GM12878 (cell line): ENCODE measurements around the gene C1orf52. TPM values are rescaled to one million over a fixed set of nuclear protein-coding genes. Genes with fewer than 3 reads are reported as not detected.

Experiments
- BACH1 ChIP-seq: fragments of 450-650 bp; IDR thresholded peaks from 2 replicates; pipeline ENCODE4 v1.6.1; 2017; ENCODE audit warnings: mild to moderate bottlenecking, borderline replicate concordance
- BCL3 ChIP-seq: IDR thresholded peaks from 2 replicates; pipeline ENCODE4 v1.6.1; 2011; ENCODE audit warnings: borderline replicate concordance, low read depth, mild to moderate bottlenecking, moderate library complexity, low read length; ENCODE audit not compliant: insufficient read depth, poor library complexity, severe bottlenecking
- BMI1 ChIP-seq: fragments of 450-650 bp; IDR thresholded peaks from 2 replicates; pipeline ENCODE4 v1.6.1; 2016; ENCODE audit warnings: mild to moderate bottlenecking, moderate library complexity, borderline replicate concordance
- BRCA1 ChIP-seq: IDR thresholded peaks from 2 replicates; pipeline ENCODE4 v1.6.1; 2011; ENCODE audit warnings: low read depth, low read length, improper control_type of control experiment
- CEBPZ ChIP-seq: fragments of 150-350 bp; IDR thresholded peaks from 2 replicates; pipeline ENCODE4 v1.6.1; 2016; ENCODE audit warnings: low read depth, low read length
- CREB1 ChIP-seq: IDR thresholded peaks from 2 replicates; pipeline ENCODE4 v1.6.1; 2012; ENCODE audit warnings: low read depth, mild to moderate bottlenecking, inconsistent platforms
- CTCF ChIP-seq, 3 experiments: IDR thresholded peaks in 2 of 3; conservative IDR thresholded peaks in 1 of 3; 2 replicates each; pipeline ENCODE4 v1.5.1; 2011; ENCODE audit warnings: low read depth in 3 of 3, low read length in 3 of 3, mild to moderate bottlenecking in 3 of 3, control low read depth in 2 of 3, moderate library complexity in 2 of 3, inconsistent platforms in 1 of 3, mixed read lengths in 1 of 3; ENCODE audit not compliant: control insufficient read depth in 2 of 3, insufficient read depth in 1 of 3; ENCODE audit errors: extremely low read depth in 1 of 3
- DPF2 ChIP-seq: fragments of 450-650 bp; IDR thresholded peaks from 2 replicates; pipeline ENCODE4 v1.6.1; 2017; ENCODE audit warnings: mild to moderate bottlenecking
- EED ChIP-seq: sonication (generic); IDR thresholded peaks from 2 replicates; pipeline ENCODE4 v1.6.1; 2016; ENCODE audit warnings: antibody characterized with exemption, low read depth
- PAX5 ChIP-seq: IDR thresholded peaks from 2 replicates; pipeline ENCODE4 v1.6.1; 2011; ENCODE audit warnings: low read depth, low read length, borderline replicate concordance
- POLR2A ChIP-seq: IDR thresholded peaks from 2 replicates; pipeline ENCODE4 v1.6.1; 2011; ENCODE audit warnings: low read depth, mild to moderate bottlenecking, low read length
- PRDM15 ChIP-seq: fragments of 450-650 bp; formaldehyde crosslinking; IDR thresholded peaks from 2 replicates; pipeline ENCODE4 v1.4.0; 2020; ENCODE audit warnings: mild to moderate bottlenecking, moderate library complexity
- RUNX3 ChIP-seq: IDR thresholded peaks from 2 replicates; pipeline ENCODE4 v1.6.1; 2012; ENCODE audit warnings: low read length, inconsistent platforms
- SMC3 ChIP-seq: IDR thresholded peaks from 2 replicates; pipeline ENCODE4 v1.6.1; 2011; ENCODE audit warnings: low read length, improper control_type of control experiment, borderline replicate concordance
- SP1 ChIP-seq: IDR thresholded peaks from one replicate; pipeline ENCODE4 v1.6.1; 2011; ENCODE audit warnings: low read depth, low read length
- TCF12 ChIP-seq: IDR thresholded peaks from 2 replicates; pipeline ENCODE4 v1.6.1; 2011; ENCODE audit warnings: low read depth, mild to moderate bottlenecking, low read length
- YY1 ChIP-seq: IDR thresholded peaks from 2 replicates; pipeline ENCODE4 v1.6.1; 2011; ENCODE audit warnings: low read depth, mild to moderate bottlenecking, low read length
- ZZZ3 ChIP-seq: IDR thresholded peaks from 2 replicates; pipeline ENCODE4 v1.6.1; 2011; ENCODE audit warnings: low read depth; ENCODE audit not compliant: control insufficient read depth, insufficient read length
- polyA plus RNA-seq, 11 experiments: library from polyadenylated mRNA; depleted of rRNA in 4 of 11; unstranded in 6 of 11; stranded (reverse) in 5 of 11; fragments of >200 nt; fragmentation: Nextera tagmentation in 4 of 11; fragmentation: Illumina TruSeq in 1 of 11; extraction: Ambion mirVana in 4 of 11; extraction: Trizol in 1 of 11; gene quantifications; 1 replicate in 1 of 11; 2 replicates in 10 of 11; pipeline versions ENCODE4 v1.2.1 to v1.2.3, GENCODE V29; 2011 to 2016; ENCODE audit warnings: inconsistent platforms in 2 of 11, missing spikeins in 2 of 11, low read depth in 1 of 11
- total RNA-seq, 4 experiments: library from RNA; depleted of rRNA in 3 of 4; stranded (reverse); fragments of >200 nt in 3 of 4; fragmentation: Illumina TruSeq in 1 of 4; extraction: Trizol in 1 of 4; gene quantifications; 2 replicates each; pipeline versions ENCODE4 v1.2.1 to v1.2.3, GENCODE V29; 2013 to 2021

C1orf52 gene
- total and polyA plus RNA-seq, 10 of the 15 experiments (the other 5 are each of a cell fraction or from before 2014, with no cell fraction given), result 9.4 to 39.5 (median 17.6) TPM

- no peak for TF ChIP-seq ZZZ3
- no peak for TF ChIP-seq PRDM15 (CRISPR knock-in tag)
- no peak for TF ChIP-seq BMI1
- no peak for TF ChIP-seq BRCA1
- TF ChIP-seq CREB1, result peak; percentile 72
- TF ChIP-seq YY1, result peak; percentile 95
- peak; percentile 98 for TF ChIP-seq POLR2A
- TF ChIP-seq BCL3, result peak; percentile 19
- TF ChIP-seq DPF2, result 0 out of 2 replicates have a peak, but pooled peaks have one; percentile 29
- TF ChIP-seq EED, result no peak
- TF ChIP-seq RUNX3, result peak; percentile 25; the same call in 1 of the 2 replicates
- TF ChIP-seq SMC3, result peak; percentile 62
- TF ChIP-seq CEBPZ, result no peak
- peak; percentile 45 for TF ChIP-seq SP1
- 0 out of 2 replicates have a peak, but pooled peaks have one; percentile 30 for TF ChIP-seq TCF12
- TF ChIP-seq CTCF (IDR thresholded peaks at IDR 0.05 in 2 of 3, conservative IDR thresholded peaks at IDR 0.05 in 1 of 3; ENCODE audit: control insufficient read depth in 2 of 3, extremely low read depth in 1 of 3, insufficient read depth in 1 of 3, low read depth in 3 of 3, low read length in 3 of 3), result peak; percentile 90 to 98 (median 95)
- 0 out of 2 replicates have a peak, but pooled peaks have one; percentile 38 for TF ChIP-seq BACH1
- TF ChIP-seq PAX5, result peak; percentile 59; the same call in 1 of the 2 replicates
Observed at GRCh38 chr1:85259118-85259911, at the start of gene C1orf52 (continued).
